ENCODE measurements around the gene CS. TPM values are rescaled to one million over a fixed set of nuclear protein-coding genes. Genes with fewer than 3 reads are reported as not detected.
"Not testable (repeated sequence)": the region's sequence is repeated elsewhere in the genome, so short reads cannot be mapped to it uniquely, and the experiment has no call there.

Gene CS
- polyA plus RNA-seq, 3 donors, result 55.7 to 156 (median 86.1) TPM

DNA sequence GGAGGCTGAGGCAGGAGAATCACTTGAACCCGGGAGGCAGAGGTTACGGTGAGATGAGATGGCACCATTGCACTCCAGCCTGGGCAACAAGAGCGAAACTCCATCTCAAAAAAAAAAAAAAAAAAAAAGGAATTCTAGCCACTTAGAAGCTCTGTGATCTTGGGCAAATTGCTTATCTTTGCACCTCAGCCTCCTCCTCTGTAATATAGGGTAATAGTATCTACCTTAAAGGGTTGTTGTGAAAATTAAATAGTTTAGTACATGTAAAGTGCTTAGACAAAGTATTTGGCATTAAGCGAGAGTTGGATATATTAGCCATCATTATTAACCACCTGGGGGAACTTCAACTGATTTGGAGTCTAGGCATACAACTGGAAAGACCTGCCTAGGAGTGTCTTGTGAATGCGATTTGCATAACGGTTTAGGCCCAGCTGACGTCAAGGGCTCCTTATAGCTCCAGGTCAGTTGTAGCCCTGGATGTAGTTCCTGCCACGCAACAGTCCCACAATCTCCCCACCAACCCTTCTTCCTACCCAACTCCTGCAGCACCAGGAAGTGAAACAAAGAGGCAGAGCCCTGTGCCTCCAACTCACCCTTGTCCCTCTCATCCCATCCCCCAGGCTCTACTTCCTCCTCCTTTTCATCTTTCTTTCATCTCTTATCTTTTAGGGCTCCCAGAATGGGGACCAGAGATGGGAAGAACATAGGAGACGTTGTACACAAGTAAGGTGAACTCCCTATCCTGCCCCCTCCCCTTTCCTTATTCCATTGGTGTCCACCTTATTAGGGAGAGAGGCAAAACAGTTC lies 36.4 kb upstream of the CS start:
- Histone ChIP-seq H3K4me3 (replicated peaks in 1 of 3; ENCODE audit: low read depth in 2 of 3, low read length in 3 of 3) (peak overlapping the region in 1 of 3 experiments; percentile 43), H3K27ac (ENCODE audit: low read depth in 1 of 2, low read length in 2 of 2) (peak overlapping the region; percentile 73 to 86), H3K4me1 (ENCODE audit: control insufficient read depth in 1 of 2, insufficient read depth in 2 of 2, low read length in 2 of 2) (peaks cover 64 to 67% of the 10 kb centered on the region in 2 donors), H3K9me3 (replicated peaks in 1 of 2; ENCODE audit: control insufficient read depth in 1 of 2, insufficient read depth in 1 of 2, low read length in 2 of 2) (no peaks in the 10 kb centered on the region), H3K36me3 (replicated peaks in 1 of 2; ENCODE audit: control insufficient read depth in 1 of 2, insufficient read depth in 2 of 2, low read length in 2 of 2) (peaks cover 6 to 8% of the 10 kb centered on the region in 2 donors), H4K20me1 (ENCODE audit: insufficient read depth, low read length) (no peaks in the 10 kb centered on the region), H3K4me2 (replicated peaks; ENCODE audit: extremely low read depth, low read length, poor library complexity, severe bottlenecking) (peak overlapping the region; percentile 63), H3K79me2 (ENCODE audit: insufficient read depth, low read length) (peaks cover 17% of the 10 kb centered on the region), H2AFZ (ENCODE audit: insufficient read depth, low read depth, low read length, poor library complexity, severe bottlenecking) (peak overlapping the region; percentile 33), H3K9ac (ENCODE audit: insufficient read depth, low read length, poor library complexity, severe bottlenecking) (no peak overlapping the region), H3K27me3 (ENCODE audit: control insufficient read depth in 2 of 2, insufficient read depth in 2 of 2, low read length in 2 of 2) (no peaks in the 10 kb centered on the region)
- Mint-ChIP-seq H3K9me3 (peaks cover 0 to 3% (median 0%) of the 10 kb centered on the region in 7 donors), H3K27ac (peak overlapping the region; percentile 81 to 95 (median 92)), H3K4me3 (peak overlapping the region; percentile 6 to 59), H3K27me3 (ENCODE audit: low read depth in 3 of 3) (peaks cover 0 to 3% (median 2%) of the 10 kb centered on the region in 3 donors), H3K4me1 (peaks cover 62% of the 10 kb centered on the region), H3K36me3 (peaks cover 8 to 15% of the 10 kb centered on the region in 2 donors)
- TF ChIP-seq, protein P1, sequence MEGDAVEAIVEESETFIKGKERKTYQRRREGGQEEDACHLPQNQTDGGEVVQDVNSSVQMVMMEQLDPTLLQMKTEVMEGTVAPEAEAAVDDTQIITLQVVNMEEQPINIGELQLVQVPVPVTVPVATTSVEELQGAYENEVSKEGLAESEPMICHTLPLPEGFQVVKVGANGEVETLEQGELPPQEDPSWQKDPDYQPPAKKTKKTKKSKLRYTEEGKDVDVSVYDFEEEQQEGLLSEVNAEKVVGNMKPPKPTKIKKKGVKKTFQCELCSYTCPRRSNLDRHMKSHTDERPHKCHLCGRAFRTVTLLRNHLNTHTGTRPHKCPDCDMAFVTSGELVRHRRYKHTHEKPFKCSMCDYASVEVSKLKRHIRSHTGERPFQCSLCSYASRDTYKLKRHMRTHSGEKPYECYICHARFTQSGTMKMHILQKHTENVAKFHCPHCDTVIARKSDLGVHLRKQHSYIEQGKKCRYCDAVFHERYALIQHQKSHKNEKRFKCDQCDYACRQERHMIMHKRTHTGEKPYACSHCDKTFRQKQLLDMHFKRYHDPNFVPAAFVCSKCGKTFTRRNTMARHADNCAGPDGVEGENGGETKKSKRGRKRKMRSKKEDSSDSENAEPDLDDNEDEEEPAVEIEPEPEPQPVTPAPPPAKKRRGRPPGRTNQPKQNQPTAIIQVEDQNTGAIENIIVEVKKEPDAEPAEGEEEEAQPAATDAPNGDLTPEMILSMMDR (IDR thresholded peaks at IDR 0.05), result no peak
- intact Hi-C loops (cut with micrococcal nuclease), result loop anchor here in 1 of 2 donors (10.0 kb wide), 1 partner anchor 128 kb away; the partner anchor contains the start of gene SPRYD4
- WGBS (ENCODE audit: insufficient coverage), result no CpG with 5 or more reads among the region's 9 CpGs
- DNase-seq, result peak; percentile 81 to 98 (median 87)

DNA sequence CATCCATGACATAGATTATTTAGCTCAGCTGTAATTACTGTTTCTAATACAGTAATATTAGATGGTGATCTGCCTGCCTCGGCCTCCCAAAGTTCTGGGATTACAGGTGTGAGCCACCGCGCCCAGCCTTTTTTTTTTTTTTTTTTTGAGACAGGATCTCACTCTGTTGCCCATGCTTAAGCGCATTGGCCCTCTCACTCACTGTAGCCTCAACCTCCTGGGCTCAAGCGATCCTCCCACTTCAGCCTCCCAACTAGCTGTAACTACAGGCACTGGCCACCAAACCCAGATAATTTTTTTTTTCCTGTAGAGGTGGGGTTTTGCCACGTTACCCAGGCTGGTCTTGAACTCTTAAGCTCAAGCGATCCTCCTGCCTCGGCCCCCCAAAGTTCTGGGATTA lies 35.4 kb upstream of the CS start:
- WGBS (ENCODE audit: insufficient coverage), result no CpG with 5 or more reads among the region's 8 CpGs
- H3K4me1 ChIP-seq (ENCODE audit: control insufficient read depth in 1 of 2, insufficient read depth in 2 of 2, low read length in 2 of 2), result peaks cover 64 to 67% of the 10 kb centered on the region in 2 donors
- H3K36me3 ChIP-seq (replicated peaks in 1 of 2; ENCODE audit: control insufficient read depth in 1 of 2, insufficient read depth in 2 of 2, low read length in 2 of 2); H3K4me3 ChIP-seq (replicated peaks in 1 of 3; ENCODE audit: low read depth in 2 of 3, low read length in 3 of 3); H3K27me3 Mint-ChIP-seq (ENCODE audit: low read depth in 3 of 3); H3K9ac ChIP-seq (ENCODE audit: insufficient read depth, low read length, poor library complexity, severe bottlenecking); H4K20me1 ChIP-seq (ENCODE audit: insufficient read depth, low read length); H3K4me2 ChIP-seq (replicated peaks; ENCODE audit: extremely low read depth, low read length, poor library complexity, severe bottlenecking); H2AFZ ChIP-seq (ENCODE audit: insufficient read depth, low read depth, low read length, poor library complexity, severe bottlenecking); H3K27me3 ChIP-seq (ENCODE audit: control insufficient read depth in 2 of 2, insufficient read depth in 2 of 2, low read length in 2 of 2); DNase-seq; H3K9me3 ChIP-seq (replicated peaks in 1 of 2; ENCODE audit: control insufficient read depth in 1 of 2, insufficient read depth in 1 of 2, low read length in 2 of 2); H3K4me3 Mint-ChIP-seq; H3K9me3 Mint-ChIP-seq: not testable (repeated sequence)
- H3K4me1 Mint-ChIP-seq, result peaks cover 66% of the 10 kb centered on the region
- intact Hi-C loops (cut with micrococcal nuclease), result loop anchor here in 1 of 2 donors (10.0 kb wide), 1 partner anchor 129 kb away; the partner anchor contains the start of gene SPRYD4
- peaks cover 17% of the 10 kb centered on the region for H3K79me2 ChIP-seq (ENCODE audit: insufficient read depth, low read length)
- H3K27ac ChIP-seq (ENCODE audit: low read depth in 1 of 2, low read length in 2 of 2), result peak overlapping the region; percentile 73 to 86
- peaks cover 3 to 10% of the 10 kb centered on the region in 2 donors for H3K36me3 Mint-ChIP-seq
- peak overlapping the region in 6 of 7 donors; percentile 45 to 93 (median 92) for H3K27ac Mint-ChIP-seq

Measured in CD14-positive monocyte (primary cell).